Lung (tissue), 12 donors: ENCODE data around the gene IMMT. TPM values are rescaled to one million over a fixed set of nuclear protein-coding genes. Genes with fewer than 3 reads are reported as not detected.

Experiments used
- ATAC-seq: fragments of 200-7000 bp; cut with Tn5 transposase; one replicate; pipeline ENCODE4 v1.9.1; 2020; ENCODE audit warnings: moderate number of reproducible peaks; ENCODE audit not compliant: insufficient read depth, low FRiP score
- DNase-seq, 3 donors: peaks; one replicate each; pipeline ENCODE4 v3.0.0-alpha.2; 2013 to 2017
- H3K27ac ChIP-seq, 2 donors: one replicate each; pipeline ENCODE4 v1.5.1; 2013; ENCODE audit warnings: mild to moderate bottlenecking in 2 of 2, moderate library complexity in 2 of 2, control low read depth in 1 of 2, inconsistent platforms in 1 of 2, low read depth in 1 of 2, low read length in 1 of 2
- H3K27me3 ChIP-seq, 3 donors: one replicate each; pipeline ENCODE4 v1.5.1; 2013; ENCODE audit warnings: low read length in 2 of 3; ENCODE audit not compliant: control insufficient read depth in 3 of 3, insufficient read depth in 3 of 3
- H3K36me3 ChIP-seq, 4 donors: one replicate each; pipeline ENCODE4 v1.5.1; 2013; ENCODE audit warnings: low read length in 4 of 4, mild to moderate bottlenecking in 1 of 4, moderate library complexity in 1 of 4; ENCODE audit not compliant: control insufficient read depth in 4 of 4, insufficient read depth in 4 of 4
- H3K4me1 ChIP-seq, 5 donors: one replicate each; pipeline ENCODE4 v1.5.1; 2013; ENCODE audit warnings: low read length in 5 of 5, mild to moderate bottlenecking in 2 of 5, moderate library complexity in 1 of 5; ENCODE audit not compliant: control insufficient read depth in 5 of 5, insufficient read depth in 5 of 5
- H3K4me3 ChIP-seq: one replicate; pipeline ENCODE4 v1.5.1; 2013; ENCODE audit warnings: mild to moderate bottlenecking, control low read depth, moderate library complexity
- H3K9ac ChIP-seq, 2 donors: one replicate each; pipeline ENCODE4 v1.5.1; 2013; ENCODE audit warnings: low read length in 2 of 2, control low read depth in 1 of 2; ENCODE audit not compliant: insufficient read depth in 1 of 2
- H3K9me3 ChIP-seq, 4 donors: one replicate each; pipeline ENCODE4 v1.5.1; 2013; ENCODE audit warnings: low read length in 3 of 4, mild to moderate bottlenecking in 1 of 4, moderate library complexity in 1 of 4; ENCODE audit not compliant: control insufficient read depth in 4 of 4, insufficient read depth in 3 of 4
- CTCF ChIP-seq: IDR thresholded peaks from 2 replicates; pipeline ENCODE4 v1.5.1; 2012; ENCODE audit warnings: mild to moderate bottlenecking; ENCODE audit errors: control extremely low read depth, extremely low read depth
- WGBS, 2 donors: extraction: QIAGEN DNeasy Blood & Tissue Kit; methylation state at CpG; one replicate each; pipeline ENCODE4 v1.1.7; 2013; 5-methylcytosine and 5-hydroxymethylcytosine counted together
- polyA plus RNA-seq, 2 donors: library from polyadenylated mRNA; stranded (reverse); fragments of 200-250 nt; gene quantifications; one replicate each; pipeline ENCODE4 v1.2.1, GENCODE V29; 2013
- total RNA-seq, 2 donors: library from RNA; depleted of rRNA in 1 of 2; stranded (reverse); fragments of >200 nt in 1 of 2; gene quantifications; one replicate each; pipeline ENCODE4 v1.2.1, GENCODE V29; 2014 to 2021
- donor health status: control.
- donor health status: control.
- donor health status: Bipolar disorder and iron deficiency.
- donor health status: healthy.
- donor health status: DM: yes; HTN: yes; CAD: no.

Gene IMMT
- total and polyA plus RNA-seq, 4 donors = 22.8 to 63.4 (median 48.2) TPM

- no peaks in the 10 kb centered on the region for H3K9me3 ChIP-seq
- H3K27me3 ChIP-seq = no peaks in the 10 kb centered on the region
- no peak for TF ChIP-seq CTCF
- no peak overlapping the region for H3K27ac ChIP-seq
- H3K4me1 ChIP-seq = peaks cover 3 to 39% (median 10%) of the 10 kb centered on the region in 5 donors
- H3K4me3 ChIP-seq = no peak overlapping the region
- H3K9ac ChIP-seq = no peak overlapping the region
- DNase-seq = no peak
- 75 to 88% methylated on average over 5 of the region's 5 CpGs for WGBS, 2 donors
- peaks cover 0 to 3% (median 0%) of the 10 kb centered on the region in 4 donors for H3K36me3 ChIP-seq
- no peak for ATAC-seq
Measured at GRCh38 chr2:86219896-86220295, 24.6 kb upstream of the IMMT start.

GRCh38 chr2:86218124-86218523 lies 22.9 kb upstream of the IMMT start:
- Histone ChIP-seq H3K4me1 (peaks cover 0 to 36% (median 6%) of the 10 kb centered on the region in 5 donors), H3K9ac (no peak overlapping the region), H3K27ac (no peak overlapping the region), H3K9me3 (no peaks in the 10 kb centered on the region), H3K27me3 (no peaks in the 10 kb centered on the region), H3K36me3 (peaks cover 0 to 5% (median 2%) of the 10 kb centered on the region in 4 donors), H3K4me3 (no peak overlapping the region)
- DNase-seq (no peak), ATAC-seq (no peak)
- 75 to 88% methylated on average over 4 of the region's 4 CpGs for WGBS, 2 donors
- no peak for TF ChIP-seq CTCF

DNA sequence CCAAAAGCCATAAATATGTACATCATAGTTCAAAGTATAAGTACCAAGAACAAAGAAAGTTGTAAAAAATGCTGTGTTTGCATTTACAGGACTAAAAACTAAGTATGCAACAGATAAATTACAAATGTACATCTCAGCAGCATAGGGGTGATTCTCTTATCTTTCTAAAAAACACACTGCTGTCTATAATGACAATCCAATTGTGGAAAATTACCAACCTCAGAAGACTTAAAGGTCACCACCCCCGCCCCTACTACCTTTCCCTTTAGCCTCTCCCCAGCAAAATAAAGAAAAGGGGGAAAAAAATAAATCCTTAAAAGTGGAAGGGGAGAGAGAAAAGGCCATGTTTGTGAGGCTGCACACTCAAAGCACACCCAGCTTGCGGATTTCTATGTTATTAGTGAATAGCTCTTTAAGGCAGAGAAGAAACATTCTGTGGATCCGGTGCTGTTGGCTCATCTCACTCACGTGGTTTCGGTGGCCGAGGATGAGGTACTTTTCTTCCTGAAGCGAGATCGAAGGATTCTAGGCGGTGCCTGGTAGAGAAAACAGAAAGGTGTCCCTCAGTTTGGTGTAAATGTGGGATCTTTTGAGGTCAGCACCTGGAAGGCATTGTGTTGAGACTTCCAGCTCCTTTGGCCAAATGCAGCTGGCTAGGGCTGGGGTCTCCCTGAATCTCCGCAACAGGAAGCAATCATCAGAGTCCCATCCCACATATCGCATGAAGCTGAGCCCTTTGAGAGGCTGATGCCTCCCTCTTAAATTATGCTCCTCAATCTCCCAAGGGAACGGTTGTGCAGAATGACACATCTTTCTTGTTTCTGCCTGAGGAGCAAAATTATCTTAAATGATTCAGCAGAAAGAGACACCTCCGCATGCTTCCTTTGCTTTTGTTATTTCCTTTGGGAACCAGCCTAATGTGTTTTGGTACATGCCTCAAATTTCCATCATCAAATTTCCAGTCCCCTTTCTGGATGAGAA lies 21.6 kb upstream of the IMMT start:
- peaks cover 0 to 15% (median 8%) of the 10 kb centered on the region in 4 donors for H3K36me3 ChIP-seq
- no peak overlapping the region for H3K4me3 ChIP-seq
- no peak for TF ChIP-seq CTCF
- ATAC-seq (no peak), DNase-seq (no peak)
- H3K27ac ChIP-seq = no peak overlapping the region
- H3K9ac ChIP-seq = no peak overlapping the region
- H3K4me1 ChIP-seq = peaks cover 0 to 26% (median 0%) of the 10 kb centered on the region in 5 donors
- no peaks in the 10 kb centered on the region for H3K9me3 ChIP-seq
- H3K27me3 ChIP-seq = no peaks in the 10 kb centered on the region
- WGBS, 2 donors = 77 to 81% methylated on average over 13 of the region's 13 CpGs
